Measurements from ENCODE around the gene DCP1B. TPM values are rescaled to one million over a fixed set of nuclear protein-coding genes. Genes with fewer than 3 reads are reported as not detected.

DCP1B gene
- total and polyA plus RNA-seq, 2 donors (not counting 3 experiments of a cell fraction or from before 2014, with no cell fraction given) = 11.2 to 19.8 TPM

- H3K9me1 ChIP-seq (replicated peaks; ENCODE audit: control insufficient read depth, extremely low read depth, insufficient read depth, low read length) = no peaks in the 10 kb centered on the region
- H3K27ac ChIP-seq (ENCODE audit: insufficient read depth, low read depth, low read length) = no peak overlapping the region
- H3K4me1 ChIP-seq (ENCODE audit: control insufficient read depth, extremely low read depth, insufficient read depth, low read length) = no peaks in the 10 kb centered on the region
- H3K4me2 ChIP-seq (ENCODE audit: insufficient read depth, low read length) = no peak overlapping the region
- H3K79me2 ChIP-seq (ENCODE audit: control insufficient read depth, insufficient read depth, low read length) = no peaks in the 10 kb centered on the region
- no peaks in the 10 kb centered on the region for H4K20me1 ChIP-seq (replicated peaks; ENCODE audit: control insufficient read depth, extremely low read depth, insufficient read depth, low read length)
- dilution Hi-C loops (cut with MboI; ENCODE audit: extremely low pct_ligation_motif_present, low sequenced_read_pairs) = loop anchor here (10.0 kb wide), 1 partner anchor 56 kb away; no protein-coding TSS in a partner anchor
- peaks cover 21 to 34% of the 10 kb centered on the region in 2 experiments for H3K27me3 ChIP-seq (ENCODE audit: control insufficient read depth in 2 of 2, insufficient read depth in 2 of 2, low read length in 2 of 2)
- no peak for DNase-seq (ENCODE audit: low read depth, low spot score)
- intact Hi-C loops (cut with micrococcal nuclease) = no loop called here
- no peak overlapping the region for H3K9ac ChIP-seq (replicated peaks; ENCODE audit: extremely low read depth, insufficient read depth, low read length)
- no peaks in the 10 kb centered on the region for H3K9me3 ChIP-seq (replicated peaks; ENCODE audit: control insufficient read depth, insufficient read depth, low read length)
- no peak overlapping the region for H3K4me3 ChIP-seq (replicated peaks in 1 of 3; ENCODE audit: insufficient read depth in 1 of 3, low read depth in 1 of 3, low read length in 3 of 3)
- BruUV-seq (replicated peaks) = no TSS peak
- no peak overlapping the region for H2AFZ ChIP-seq (ENCODE audit: low read depth, low read length)
- ChIA-PET POLR2A (no interaction called here), CTCF (interaction anchor here (1.4 kb wide), 1 partner anchor 80 kb away, joined by 3 read pairs; no protein-coding TSS in a partner anchor)
- TF ChIP-seq JUN (IDR thresholded peaks at IDR 0.05; ENCODE audit: borderline replicate concordance, insufficient read depth, insufficient read length, low read depth) (no peak), POLR2A (IDR thresholded peaks at IDR 0.05; ENCODE audit: low read depth, low read length) (no peak), FOS (IDR thresholded peaks at IDR 0.05; ENCODE audit: borderline replicate concordance, insufficient read depth, low read length) (no peak), EZH2 (IDR thresholded peaks at IDR 0.05; ENCODE audit: borderline replicate concordance, low read depth, low read length, severe bottlenecking) (no peak), GATA2 (IDR thresholded peaks at IDR 0.05; ENCODE audit: insufficient read depth, insufficient read length, low read depth, low read length) (no peak), POLR2AphosphoS5 (IDR thresholded peaks at IDR 0.05; ENCODE audit: insufficient read depth, low read depth, low read length) (no peak), MYC (IDR thresholded peaks at IDR 0.05; ENCODE audit: low read depth, low read length) (no peak), CTCF (IDR thresholded peaks at IDR 0.05; ENCODE audit: extremely low read depth in 1 of 2, insufficient read depth in 1 of 2, low read depth in 1 of 2, low read length in 2 of 2) (no peak), MAX (IDR thresholded peaks at IDR 0.05; ENCODE audit: insufficient read depth, insufficient read length) (no peak)
- no peak for FAIRE-seq
- no peaks in the 10 kb centered on the region for H3K36me3 ChIP-seq (ENCODE audit: control insufficient read depth in 2 of 2, extremely low read depth in 1 of 2, insufficient read depth in 2 of 2, low read length in 2 of 2)
These were observed 16.3 kb upstream of the DCP1B start for GRCh38 chr12:2020511-2020910.

All from endothelial cell of umbilical vein (primary cell).